ENCODE data around the gene FUCA1. TPM values are rescaled to one million over a fixed set of nuclear protein-coding genes. Genes with fewer than 3 reads are reported as not detected.

The FUCA1 gene
- total and polyA plus RNA-seq, 2 of the 8 experiments (the other 6 are each of a cell fraction or from before 2014, with no cell fraction given) = 5.9 to 6.4 TPM

- no peak overlapping the region for H3K4ac ChIP-seq (replicated peaks; ENCODE audit: insufficient read length, low read depth, low read length)
- ChIA-PET CTCF (ENCODE audit: partially characterized antibody) (interaction anchor here (0.6 to 5.3 kb wide), 9 partner anchors 9 to 1694 kb away, joined by 3 to 66 read pairs (median 4); partner anchors contain the start of gene PITHD1), POLR2A (ENCODE audit: partially characterized antibody) (interaction anchor here (0.7 to 16.2 kb wide), 11 partner anchors 9 to 158 kb away, joined by 3 to 192 read pairs (median 6); partner anchors contain the start of genes HMGCL, LYPLA2, PITHD1 and PNRC2)
- H3K4me3 ChIP-seq (ENCODE audit: extremely low read depth in 1 of 4, insufficient read depth in 2 of 4, low read depth in 3 of 4, low read length in 4 of 4) = no peak overlapping the region; a peak in 1 of 8 replicates
- WGBS, 2 experiments (ENCODE audit: extremely low coverage in 1 of 2, insufficient coverage in 1 of 2, insufficient read length in 1 of 2, insufficient replicate concordance in 2 of 2, low coverage in 1 of 2, low lambda C conversion rate in 2 of 2, missing lambda C conversion rate in 1 of 2) = 70% methylated on average over 10 of the region's 10 CpGs; no CpG with 5 or more reads in 1 of the 2 experiments
- H4K5ac ChIP-seq (ENCODE audit: insufficient read length, low read depth, low read length) = no peak overlapping the region
- H2BK12ac ChIP-seq (ENCODE audit: low read depth, low read length) = no peak overlapping the region
- H4K91ac ChIP-seq (replicated peaks; ENCODE audit: insufficient read length, low read length) = no peak overlapping the region
- no peak overlapping the region for H2BK120ac ChIP-seq (replicated peaks; ENCODE audit: low read depth, low read length)
- H3K27me3 ChIP-seq (replicated peaks in 1 of 4; ENCODE audit: control insufficient read depth in 3 of 4, extremely low read depth in 1 of 4, insufficient read depth in 3 of 4, low read length in 3 of 4) = no peaks in the 10 kb centered on the region; a peak in 1 of 7 replicates
- peaks cover 0 to 4% of the 10 kb centered on the region in 2 experiments for H4K20me1 ChIP-seq (replicated peaks in 1 of 2; ENCODE audit: control insufficient read depth in 1 of 2, insufficient read depth in 2 of 2, low read length in 2 of 2)
- no peaks in the 10 kb centered on the region for H3K9me3 ChIP-seq (ENCODE audit: insufficient read depth in 2 of 2, low read depth in 1 of 2, low read length in 1 of 2)
- H3K79me1 ChIP-seq (ENCODE audit: low read depth, low read length) = no peaks in the 10 kb centered on the region
- peaks cover 16% of the 10 kb centered on the region for H3K23me2 ChIP-seq (ENCODE audit: low read depth, low read length)
- H3K4me2 ChIP-seq (ENCODE audit: insufficient read depth in 1 of 2, low read depth in 2 of 2, low read length in 2 of 2) = no peak overlapping the region; a peak in 1 of 4 replicates
- H2BK5ac ChIP-seq (ENCODE audit: low read depth, low read length) = no peak overlapping the region
- H3K4me1 ChIP-seq (replicated peaks in 1 of 4; ENCODE audit: control insufficient read depth in 3 of 4, insufficient read depth in 4 of 4, low read length in 3 of 4) = peaks cover 0 to 12% (median 9%) of the 10 kb centered on the region in 4 experiments; a peak in 5 of 7 replicates
- no peak overlapping the region for H2AK5ac ChIP-seq (ENCODE audit: low read depth, low read length)
- H2BK20ac ChIP-seq (ENCODE audit: low read length) = no peak overlapping the region
- H3K56ac ChIP-seq (replicated peaks; ENCODE audit: insufficient read length, low read depth, low read length) = no peak overlapping the region
- H3K79me2 ChIP-seq (ENCODE audit: control insufficient read depth in 1 of 2, insufficient read depth in 2 of 2, low read length in 2 of 2) = no peaks in the 10 kb centered on the region
- H3K27ac ChIP-seq (ENCODE audit: low read depth, low read length) = no peak overlapping the region
- FAIRE-seq = no peak
- no peak overlapping the region for H3K14ac ChIP-seq (ENCODE audit: insufficient read length)
- peaks cover 4 to 15% (median 7%) of the 10 kb centered on the region in 4 experiments; a peak in 5 of 8 replicates for H3K36me3 ChIP-seq (ENCODE audit: control insufficient read depth in 2 of 4, insufficient read depth in 4 of 4, low read length in 3 of 4)
- no peak overlapping the region for H3K18ac ChIP-seq (ENCODE audit: extremely low read depth, low read length)
- no peak overlapping the region for H4K8ac ChIP-seq (ENCODE audit: extremely low read depth, insufficient read depth, low read length)
- no peak overlapping the region for H2AFZ ChIP-seq (ENCODE audit: low read length)
- no peak overlapping the region for H3K23ac ChIP-seq (ENCODE audit: insufficient read length)
- no peak overlapping the region for H3K9ac ChIP-seq (replicated peaks in 1 of 4; ENCODE audit: extremely low read depth in 1 of 4, low read depth in 3 of 4, low read length in 3 of 4)
- H2BK15ac ChIP-seq (ENCODE audit: low read length) = no peak overlapping the region
- DNase-seq (ENCODE audit: low read depth in 1 of 2, low spot score in 2 of 2) = no peak
- TF ChIP-seq ZNF274 (IDR thresholded peaks at IDR 0.05; ENCODE audit: borderline replicate concordance, extremely low read depth, low read length) (no peak), CHD1 (IDR thresholded peaks at IDR 0.05; ENCODE audit: low read depth, low read length) (no peak), NRF1 (IDR thresholded peaks at IDR 0.05; ENCODE audit: low read depth, low read length) (no peak), BRCA1 (IDR thresholded peaks at IDR 0.05; ENCODE audit: low read depth, low read length) (no peak), RNF2 (IDR thresholded peaks at IDR 0.05; ENCODE audit: borderline replicate concordance, low read depth, low read length, missing control alignments, poor library complexity, severe bottlenecking) (no peak), CBX8 (IDR thresholded peaks at IDR 0.05; ENCODE audit: borderline replicate concordance, low read depth, low read length) (no peak), RFX5 (IDR thresholded peaks at IDR 0.05; ENCODE audit: borderline replicate concordance, low read depth, low read length) (no peak), YY1 (IDR thresholded peaks at IDR 0.05; ENCODE audit: low read depth, low read length) (no peak)
Measured at GRCh38 chr1:23801876-23802275, 66.2 kb downstream of the FUCA1 start.

Measured in H1 (cell line).